Measurements from ENCODE around the gene TRIM54.
"Not testable (repeated sequence)": the region's sequence is repeated elsewhere in the genome, so short reads cannot be mapped to it uniquely, and the experiment has no call there.

TRIM54 gene

DNA sequence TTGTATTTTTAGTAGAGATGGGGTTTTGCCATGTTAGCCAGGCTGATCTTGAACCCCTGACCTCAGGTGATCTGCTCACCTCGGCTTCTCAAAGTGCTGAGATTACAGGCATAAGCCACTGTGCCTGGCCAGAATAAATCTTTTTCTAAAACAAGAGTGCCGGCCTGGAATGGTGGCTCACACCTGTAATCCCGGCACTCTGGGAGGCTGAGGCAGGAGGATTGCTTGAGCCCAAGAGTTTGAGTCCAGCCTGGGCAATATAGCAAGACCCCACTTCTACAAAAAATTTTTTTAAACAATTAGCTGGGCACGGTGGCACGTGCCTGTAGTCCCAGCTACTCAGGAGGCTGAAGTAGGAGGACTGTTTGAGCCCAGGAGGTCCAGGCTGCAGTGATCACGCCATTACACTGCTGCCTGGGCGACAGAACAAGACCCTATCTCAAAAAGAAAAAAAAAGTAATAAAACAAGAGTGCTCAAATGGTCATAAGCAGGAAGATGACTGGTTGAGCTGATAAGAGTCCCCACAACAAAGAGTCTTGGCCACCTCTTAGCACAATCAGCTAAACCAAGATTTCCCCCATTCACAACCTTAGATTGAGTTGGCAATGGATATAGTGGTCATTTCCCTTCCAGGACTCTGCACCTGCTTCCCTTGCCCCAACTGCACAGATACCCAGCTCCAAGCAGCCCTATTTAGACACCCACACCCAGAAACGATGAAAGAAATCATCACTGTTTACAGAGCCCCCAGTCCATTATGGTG is 31.8 kb downstream of the TRIM54 start:
- DNase-seq (ENCODE audit: low spot score): no peak

DNA sequence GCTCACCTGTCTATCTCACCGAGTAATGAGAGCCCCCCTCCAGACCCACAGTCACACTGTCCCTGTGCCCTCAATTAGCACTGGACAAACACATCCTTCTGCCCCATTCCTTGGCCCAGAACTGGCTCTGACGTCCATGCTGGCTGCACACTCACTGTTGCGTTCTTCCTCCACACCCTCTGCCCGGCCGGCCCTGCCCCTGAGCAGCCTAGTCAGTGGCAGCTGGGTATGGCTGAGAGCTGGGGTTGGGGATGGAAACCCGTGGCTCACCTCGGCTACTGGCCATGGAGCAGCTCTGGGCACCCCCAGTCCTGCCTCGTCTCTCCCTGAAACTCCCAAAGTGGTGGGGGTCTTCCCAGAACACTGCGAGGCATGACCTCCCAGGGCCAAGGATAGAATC is 32.5 kb downstream of the TRIM54 start:
- DNase-seq (ENCODE audit: low spot score): no peak

DNA sequence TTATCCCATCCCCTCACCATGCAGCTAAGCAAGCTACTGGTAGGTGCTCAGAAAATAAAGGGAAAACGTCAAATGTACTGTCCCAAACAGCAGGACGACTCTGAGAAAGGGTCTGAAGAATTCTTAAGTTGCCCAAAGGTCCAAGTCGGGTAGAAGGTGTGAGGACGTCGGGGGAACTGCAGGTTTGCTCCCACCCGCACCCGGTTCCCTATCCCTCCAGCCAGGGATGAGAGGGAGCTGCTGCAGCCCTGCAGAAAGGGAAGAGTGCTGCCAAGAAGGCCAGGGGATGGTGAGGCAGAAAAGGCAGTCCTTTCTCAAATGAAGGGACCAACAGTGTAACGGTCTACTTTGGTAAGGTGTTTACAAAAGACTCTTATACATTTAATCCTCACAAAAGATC is 32.9 kb downstream of the TRIM54 start:
- no peak for DNase-seq (ENCODE audit: low spot score)

DNA sequence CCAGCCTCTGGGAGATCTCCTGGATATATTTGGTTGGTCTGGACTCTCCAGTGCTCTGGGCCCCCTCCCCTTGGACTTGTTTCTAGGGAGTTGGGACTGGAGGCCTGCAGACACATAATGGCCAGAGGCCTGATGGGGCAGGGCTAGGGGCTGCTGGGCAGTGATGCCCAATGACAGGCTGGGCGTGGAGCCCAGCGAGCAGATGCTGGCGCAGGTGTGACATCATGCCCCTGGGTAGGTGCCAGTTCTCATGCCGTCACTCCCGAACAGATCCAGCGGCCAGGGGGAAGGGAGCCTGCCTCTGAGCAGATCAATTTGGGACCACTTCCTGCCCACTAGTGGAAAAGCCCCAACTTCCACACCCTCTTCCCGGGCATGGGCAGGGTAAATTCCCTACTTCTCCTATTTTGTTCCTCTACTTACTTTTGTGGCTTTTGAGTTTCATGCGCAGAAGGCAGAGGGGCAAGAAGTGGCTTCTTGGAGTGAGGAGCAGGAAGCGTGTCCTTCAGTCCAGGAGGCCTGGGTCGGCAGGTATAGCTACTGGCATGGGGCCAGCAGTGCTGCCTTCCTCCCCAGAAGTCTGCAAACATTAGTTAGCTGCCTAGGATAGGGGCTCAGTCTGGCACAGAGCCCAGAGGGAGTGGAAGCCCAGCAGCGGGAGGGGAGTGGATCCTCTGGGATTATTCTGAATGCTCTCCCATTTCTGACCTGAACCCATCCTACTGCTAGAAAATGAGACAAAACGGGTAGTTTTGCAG is 34.6 kb downstream of the TRIM54 start:
- no peak for DNase-seq (ENCODE audit: low spot score)

DNA sequence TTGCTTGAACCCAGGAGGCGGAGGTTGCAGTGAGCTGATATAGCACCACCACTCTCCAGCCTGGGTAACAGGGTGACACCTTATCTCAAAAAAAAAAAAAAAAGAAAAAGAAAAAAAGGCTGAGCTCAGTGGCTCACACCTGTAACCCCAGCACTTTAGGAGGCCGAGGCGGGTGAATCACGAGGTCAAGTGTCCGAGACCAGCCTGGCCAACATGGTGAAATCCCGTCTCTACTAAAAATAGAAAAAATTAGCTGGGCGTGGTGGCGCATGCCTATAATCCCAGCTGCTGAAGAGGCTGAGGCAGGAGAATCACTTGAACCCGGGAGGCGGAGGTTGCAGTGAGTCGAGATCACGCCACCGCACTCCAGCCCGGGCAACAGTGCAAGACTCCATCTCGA is 37.6 kb downstream of the TRIM54 start:
- not testable (repeated sequence) for DNase-seq (ENCODE audit: low spot score)

DNA sequence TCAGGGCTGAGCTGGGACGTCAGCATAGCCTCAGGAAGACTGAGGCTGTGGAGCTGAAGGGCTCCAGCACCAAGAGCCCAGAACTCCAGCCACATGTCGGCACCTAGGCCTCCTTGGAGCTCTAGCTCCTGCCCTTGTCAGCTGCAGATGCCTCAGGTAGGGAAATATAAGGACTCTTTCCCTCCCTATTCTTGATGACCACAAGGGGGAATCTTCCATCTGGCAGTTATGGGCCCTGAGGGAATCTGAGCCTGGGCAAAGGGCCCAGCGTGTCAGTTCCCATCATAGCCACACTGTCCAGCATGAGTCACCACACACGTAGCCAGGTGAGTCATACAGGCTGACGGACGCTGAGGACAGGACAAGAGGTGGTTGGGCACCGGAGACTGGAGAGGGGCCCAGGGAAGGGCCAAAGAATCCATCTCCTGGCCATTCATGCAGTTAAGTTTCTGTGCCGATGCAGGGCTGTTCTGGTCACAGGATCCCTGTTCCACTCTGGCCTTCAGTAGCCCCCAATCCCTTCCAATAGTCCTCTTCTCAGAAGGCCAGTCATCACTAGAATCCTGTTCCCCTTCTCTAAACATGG is 38.8 kb downstream of the TRIM54 start:
- DNase-seq (ENCODE audit: low spot score): no peak

DNA sequence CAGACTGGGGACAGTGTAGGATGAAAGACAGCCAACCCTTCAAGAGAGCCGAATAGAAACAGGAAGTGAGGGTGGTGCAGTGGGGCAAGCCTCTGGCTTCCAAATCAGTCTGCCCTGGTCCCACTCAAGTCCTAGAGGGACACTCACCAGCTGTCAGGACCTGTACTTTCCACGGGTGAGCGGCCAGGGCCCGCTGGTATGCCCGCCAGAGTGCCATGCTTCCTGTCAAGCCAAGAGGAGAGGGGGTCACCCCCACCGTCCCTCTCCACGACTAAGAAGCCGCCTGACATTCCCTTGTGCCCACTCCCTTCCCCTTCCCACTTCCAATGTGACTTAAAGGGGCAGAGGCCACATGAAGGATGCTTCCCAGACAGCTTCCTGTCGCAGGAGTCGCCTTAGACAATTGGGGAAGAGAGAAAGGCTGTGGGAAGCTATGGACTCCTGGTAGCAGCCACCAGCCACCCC is 40.1 kb downstream of the TRIM54 start:
- no peak for DNase-seq (ENCODE audit: low spot score)

DNA sequence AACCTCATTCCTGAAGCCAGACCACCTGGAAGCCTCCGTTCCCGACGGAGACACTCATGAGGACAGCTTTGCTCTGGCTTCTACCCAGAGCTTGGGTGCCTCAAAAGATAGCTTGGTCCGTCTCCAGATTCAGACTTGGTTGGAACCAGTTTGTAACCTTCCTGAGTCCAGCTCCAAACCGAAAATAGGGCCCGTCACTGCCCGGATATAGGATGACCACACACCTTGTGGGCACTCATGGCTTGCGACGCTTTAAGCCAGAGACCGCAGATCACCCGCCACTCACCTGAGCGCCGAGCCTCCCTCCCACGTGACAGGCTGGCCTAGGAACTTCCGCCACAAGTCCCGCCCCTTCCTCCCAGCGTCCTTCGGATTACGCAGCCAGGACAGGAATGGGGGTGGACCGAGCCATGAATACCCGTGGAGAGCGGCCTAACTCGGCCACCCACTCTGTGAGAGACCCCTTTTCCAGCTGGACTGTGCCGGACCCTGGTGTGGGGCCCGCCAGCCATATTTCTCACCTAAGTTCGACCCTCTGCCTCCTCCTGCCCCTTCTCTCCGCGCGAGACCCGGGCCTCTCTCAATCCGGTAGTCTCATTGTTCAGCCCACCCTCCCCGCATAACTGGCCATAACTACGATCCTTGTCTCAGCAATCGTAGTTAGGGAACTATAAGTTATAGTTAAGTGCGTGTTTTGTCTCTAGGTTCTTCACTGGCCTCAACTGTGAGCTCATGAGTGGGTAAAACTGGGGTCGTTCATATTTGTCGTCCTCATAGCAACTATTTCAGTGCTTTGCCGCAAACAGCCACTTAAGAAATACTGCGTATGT is 40.8 kb downstream of the TRIM54 start, which contains the start of gene MPV17:
Gene MPV17, minus strand, starts transcription at position 332 of the 830 bp plus-strand sequence. CDS start 580 bp downstream, outside the sequence.
- peak; percentile 85 for DNase-seq (ENCODE audit: low spot score)

DNA sequence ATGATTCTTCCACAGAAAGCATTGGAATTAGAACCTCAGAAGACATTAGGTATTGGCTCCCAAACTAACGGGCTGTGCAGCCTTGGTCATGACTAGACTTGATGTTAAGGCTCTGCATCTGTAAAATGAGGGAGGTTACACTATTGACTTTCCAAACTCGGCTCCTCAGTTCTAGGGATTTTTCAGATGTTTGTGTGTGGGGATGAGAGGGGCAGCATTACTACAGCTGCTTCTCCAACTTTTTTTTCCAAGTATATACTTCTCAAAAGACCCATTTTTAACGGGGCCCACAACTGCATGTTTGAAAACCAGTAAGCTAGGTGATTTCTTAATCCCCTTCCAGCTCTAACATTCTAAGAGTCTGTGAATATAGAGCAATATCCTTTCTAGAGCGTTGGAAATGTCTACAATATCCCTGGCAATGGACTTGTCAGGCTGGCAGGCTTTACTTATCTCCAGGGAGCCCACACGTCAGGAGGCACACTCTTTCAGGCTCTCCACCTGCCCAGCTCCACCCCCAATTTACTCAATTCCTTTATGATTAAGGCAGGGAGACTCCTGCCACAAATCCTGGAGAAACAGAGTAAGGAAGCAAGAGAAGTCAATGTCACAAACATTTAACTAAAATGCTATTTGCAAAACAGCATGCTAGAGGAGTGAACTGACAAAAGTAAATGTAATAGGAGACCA is 41.5 kb downstream of the TRIM54 start:
- DNase-seq (ENCODE audit: low spot score): no peak

DNA sequence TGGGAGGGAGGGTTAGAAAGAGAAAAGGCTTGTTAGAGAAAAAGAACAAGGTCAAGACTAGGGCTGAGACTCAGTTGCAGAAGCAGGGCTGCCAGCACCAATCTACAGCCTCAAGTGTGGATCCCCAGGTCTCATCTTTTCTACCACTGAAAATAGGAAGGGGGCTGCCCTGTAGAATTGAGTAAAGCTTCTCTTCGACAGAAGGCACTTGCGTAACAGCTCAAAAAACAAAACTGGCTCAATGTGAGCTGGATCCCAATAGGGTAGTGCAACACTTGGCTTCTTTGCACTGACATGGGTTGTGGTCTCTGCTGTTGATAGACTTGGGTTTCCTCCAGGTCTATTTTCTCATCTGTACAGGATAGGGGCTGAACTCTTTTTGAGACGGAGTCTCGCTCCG is 42.5 kb downstream of the TRIM54 start:
- DNase-seq (ENCODE audit: low spot score): no peak

DNA sequence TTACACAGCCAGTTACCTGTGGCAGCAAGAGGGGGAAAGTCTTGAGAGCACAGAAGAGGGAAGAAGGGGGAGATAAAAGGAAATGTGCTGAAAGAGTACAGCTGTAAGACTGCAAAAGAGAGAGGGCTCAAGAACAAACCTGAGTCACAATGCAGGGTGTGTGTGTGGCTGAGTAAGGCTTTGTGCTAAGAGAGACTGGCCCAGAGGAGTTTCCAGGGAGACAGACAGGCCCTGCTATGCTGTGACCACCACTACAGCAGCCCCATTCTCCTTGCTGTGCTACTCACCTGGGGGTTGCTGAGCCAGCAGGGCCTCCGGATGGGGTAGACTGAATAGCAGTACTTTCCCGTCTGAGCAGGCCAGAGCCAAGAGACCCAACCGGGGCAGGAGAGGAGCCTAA is 53.1 kb downstream of the TRIM54 start:
- DNase-seq (ENCODE audit: low spot score): no peak

DNA sequence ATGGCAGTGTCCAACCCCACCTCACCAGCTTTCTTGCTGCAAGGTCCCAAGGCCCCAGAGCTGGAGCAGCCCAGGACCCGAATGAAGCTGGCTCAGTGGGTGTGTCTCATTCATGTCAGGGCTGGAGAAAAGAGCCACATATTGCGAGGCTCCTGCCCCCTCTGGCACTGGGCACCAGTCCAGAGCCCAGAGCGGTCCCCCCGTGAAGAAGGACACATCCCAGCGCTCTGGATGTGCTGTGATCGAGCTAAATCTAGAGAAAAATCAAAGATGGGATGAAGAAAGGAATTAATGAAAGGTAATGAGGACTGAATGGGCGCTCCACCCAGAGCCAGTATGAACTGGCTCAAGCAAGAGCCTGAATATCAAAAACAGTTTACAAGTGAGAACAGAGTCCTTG is 53.9 kb downstream of the TRIM54 start:
- no peak for DNase-seq (ENCODE audit: low spot score)

DNA sequence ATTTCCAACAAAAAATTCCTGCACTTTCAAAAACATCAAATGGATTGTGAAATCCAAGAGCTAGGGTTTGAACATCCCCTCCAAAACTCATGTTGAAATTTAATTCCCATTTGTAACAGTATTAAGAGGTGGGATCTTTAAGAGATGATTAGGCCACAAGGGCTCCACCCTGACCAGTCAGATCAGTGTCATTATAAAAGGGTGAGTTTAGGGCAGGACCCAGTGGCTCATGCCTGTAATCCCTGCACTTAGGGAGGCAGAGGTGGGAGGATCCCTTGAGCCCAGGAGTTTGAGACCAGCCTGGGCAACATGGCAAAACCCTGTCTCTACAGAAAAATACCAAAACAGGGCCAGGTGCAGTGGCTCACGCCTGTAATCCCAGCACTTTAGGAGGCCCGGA is 65.4 kb downstream of the TRIM54 start:
- DNase-seq (ENCODE audit: low spot score): no peak

DNA sequence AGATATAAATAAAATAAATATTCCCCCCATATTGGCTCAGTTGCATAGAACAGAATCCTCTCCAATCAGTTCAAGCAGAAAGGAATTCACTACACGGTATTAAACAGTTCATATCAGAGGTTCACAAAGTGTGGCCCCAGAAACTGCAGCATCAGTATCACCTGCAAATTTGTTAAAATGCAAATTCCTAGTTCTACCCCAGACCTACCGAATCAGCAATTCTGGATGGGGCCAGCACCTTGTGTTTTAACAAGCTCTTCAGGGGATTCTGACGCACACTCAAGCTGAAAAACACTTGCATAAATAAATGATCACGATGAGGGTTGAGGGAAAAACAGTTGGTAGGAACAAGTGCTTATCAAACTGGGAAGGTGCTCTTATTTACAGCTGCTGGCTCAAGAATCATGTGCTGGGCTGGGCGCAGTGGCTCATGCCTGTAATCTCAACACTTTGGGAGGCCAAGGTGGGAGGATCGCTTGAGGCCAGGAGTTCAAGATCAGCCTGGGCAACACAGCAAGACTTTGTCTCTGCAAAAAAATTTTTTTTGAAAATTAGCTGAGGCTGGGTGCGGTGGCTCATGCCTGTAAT is 68.0 kb downstream of the TRIM54 start:
- DNase-seq (ENCODE audit: low spot score): no peak

DNA sequence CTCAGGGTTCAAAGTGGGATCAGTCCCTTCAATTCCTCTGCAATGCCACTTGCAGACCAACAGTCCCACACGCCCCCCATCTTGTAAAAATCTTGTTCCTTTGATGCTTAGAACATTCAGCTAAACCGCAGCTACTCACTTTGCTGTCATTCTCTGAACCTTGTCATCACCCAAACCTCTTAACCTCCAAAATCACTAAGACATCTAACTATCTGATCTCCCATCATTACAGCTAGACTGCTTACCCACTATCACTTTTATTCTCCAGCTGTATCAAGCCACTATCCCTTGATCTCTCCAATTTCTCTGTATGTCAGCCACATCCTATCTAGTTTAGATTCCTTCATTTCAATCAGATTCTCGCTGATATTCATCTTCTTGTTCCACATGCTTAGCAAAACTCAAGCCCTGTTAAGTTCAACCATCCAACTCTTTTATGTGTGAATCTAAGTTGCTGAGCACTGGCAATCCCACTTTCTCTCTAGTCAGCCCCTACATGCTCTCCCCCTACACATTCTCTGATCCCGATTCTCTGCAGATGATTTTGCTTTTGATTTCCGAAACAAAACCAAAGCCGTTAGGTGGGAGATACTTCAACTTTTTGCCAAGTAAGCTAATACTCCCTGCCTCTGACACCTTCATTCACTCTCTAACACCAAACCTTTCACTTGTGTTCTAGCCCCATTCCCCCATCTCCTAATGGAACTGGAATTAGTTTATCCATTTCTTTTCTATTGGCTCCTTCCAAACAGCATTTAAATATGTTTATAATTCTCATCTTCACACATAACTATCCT is 69.8 kb downstream of the TRIM54 start:
- peak; percentile 11 for DNase-seq (ENCODE audit: low spot score)

DNA sequence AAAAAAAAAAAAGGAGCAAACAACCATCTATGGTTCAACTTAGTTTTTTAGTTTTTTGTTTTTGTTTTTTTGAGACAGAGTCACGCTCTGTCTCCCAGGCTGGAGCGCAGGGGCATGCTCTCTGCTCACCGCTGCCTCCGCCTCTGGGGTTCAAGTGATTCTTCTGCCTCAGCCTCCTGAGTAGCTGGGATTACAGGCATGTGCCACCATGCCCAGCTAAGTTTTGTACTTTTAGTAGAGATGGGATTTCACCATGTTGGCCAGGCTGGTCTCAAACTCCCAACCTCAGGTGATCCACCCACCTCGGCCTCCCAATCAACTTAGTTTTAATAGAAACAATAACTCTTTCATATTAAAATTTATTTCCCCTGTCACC is 71.1 kb downstream of the TRIM54 start:
- not testable (repeated sequence) for DNase-seq (ENCODE audit: low spot score)

DNA sequence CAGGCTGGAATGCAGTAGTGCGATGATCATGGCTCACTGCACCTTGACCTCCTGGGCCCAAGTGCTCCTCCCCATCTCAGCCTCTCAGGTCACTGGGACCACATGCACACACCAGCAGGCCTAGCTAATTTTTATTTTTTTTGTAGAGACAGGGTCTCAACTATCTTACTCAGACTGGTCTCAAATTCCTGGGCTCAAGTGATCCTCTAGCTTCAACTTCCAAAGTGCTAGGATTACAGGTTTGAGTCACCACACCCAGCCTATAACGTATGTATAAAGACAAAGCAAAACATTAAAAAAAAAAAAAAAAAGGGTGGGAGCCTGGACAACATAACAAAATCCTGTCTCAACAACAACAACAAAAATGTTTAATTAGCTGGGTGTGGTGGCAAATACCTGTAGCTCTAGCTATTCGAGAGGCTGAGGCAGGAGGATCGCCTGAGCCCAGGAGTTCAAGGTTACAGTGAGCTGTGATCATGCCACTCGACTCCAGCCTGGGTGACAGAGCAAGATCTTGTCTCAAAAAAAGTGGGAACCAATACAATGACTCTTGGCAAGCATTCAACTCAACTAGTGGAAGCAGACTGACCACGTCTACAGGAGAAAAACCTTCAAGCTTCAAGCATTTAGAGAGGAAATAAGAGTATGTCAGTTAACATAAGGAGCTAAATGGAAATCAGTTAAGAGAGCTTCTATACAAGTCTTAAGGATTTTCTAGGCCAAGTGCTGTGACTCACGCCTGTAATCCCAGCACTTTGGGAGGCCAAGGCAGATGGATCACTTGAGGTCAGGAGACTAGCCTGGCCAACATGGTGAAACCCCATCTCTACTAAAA is 71.8 kb downstream of the TRIM54 start:
- DNase-seq (ENCODE audit: low spot score): no peak

DNA sequence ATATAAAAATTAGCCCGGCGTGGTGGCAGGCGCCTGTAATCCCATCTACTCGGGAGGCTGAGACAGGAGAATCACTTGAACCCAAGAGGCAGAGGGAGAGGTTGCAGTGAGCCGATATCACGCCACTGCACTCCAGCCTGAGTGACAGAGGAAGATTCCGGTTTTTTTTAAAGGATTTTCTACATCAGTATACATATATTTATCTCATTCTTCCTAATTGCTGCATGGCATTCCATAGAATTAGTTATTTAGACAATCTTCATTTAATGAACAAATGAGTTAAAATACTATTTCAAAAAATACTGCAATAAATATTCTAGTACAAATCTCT is 72.3 kb downstream of the TRIM54 start:
- no peak for DNase-seq (ENCODE audit: low spot score)

DNA sequence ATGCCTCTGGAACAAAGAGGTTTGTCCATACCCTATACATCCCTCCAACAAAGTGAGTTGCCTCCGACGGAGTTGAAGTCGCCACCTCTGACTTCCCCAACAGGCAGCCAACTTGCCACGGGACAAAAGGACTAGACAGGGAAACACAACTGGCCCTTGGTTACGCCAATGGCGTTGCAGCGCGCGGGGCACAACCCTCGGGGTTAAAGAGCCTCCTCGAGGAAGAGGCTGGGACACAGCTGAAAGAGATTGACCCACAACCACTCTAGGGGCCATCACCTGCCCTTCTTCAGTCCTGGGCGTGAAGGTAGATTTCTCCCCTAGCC is 73.8 kb downstream of the TRIM54 start:
- DNase-seq (ENCODE audit: low spot score): no peak

Measured in CD4-positive, alpha-beta T cell treated with Interleukin-15 for 4 hours (primary cell).